ENCODE data around the gene TBC1D20.

TBC1D20 gene

GRCh38 chr20:437787-438486 is 24.4 kb downstream of the TBC1D20 start:
- DNase-seq, result no peak

DNA sequence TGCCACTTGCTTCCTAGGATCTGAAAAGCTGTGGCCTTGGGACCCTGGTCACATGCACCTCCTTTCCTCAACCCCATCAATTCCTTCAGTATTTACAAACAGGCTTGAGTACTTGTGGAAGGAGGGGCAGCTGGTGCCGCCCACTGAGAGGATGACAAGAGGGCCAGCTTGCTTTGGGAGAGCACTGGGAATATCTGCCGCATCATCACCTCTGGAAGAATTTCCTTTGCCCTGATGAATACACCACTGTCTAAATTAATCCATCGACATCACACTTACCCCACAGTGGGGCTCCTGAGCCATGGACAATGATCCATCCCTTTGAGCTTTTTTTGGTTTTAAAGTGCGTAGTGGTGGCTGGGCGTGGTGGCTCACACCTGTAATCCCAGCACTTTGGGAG is 25.9 kb downstream of the TBC1D20 start:
- DNase-seq, result no peak

- no peak for DNase-seq
Measured at GRCh38 chr20:435558-435957, 26.8 kb downstream of the TBC1D20 start.

DNA sequence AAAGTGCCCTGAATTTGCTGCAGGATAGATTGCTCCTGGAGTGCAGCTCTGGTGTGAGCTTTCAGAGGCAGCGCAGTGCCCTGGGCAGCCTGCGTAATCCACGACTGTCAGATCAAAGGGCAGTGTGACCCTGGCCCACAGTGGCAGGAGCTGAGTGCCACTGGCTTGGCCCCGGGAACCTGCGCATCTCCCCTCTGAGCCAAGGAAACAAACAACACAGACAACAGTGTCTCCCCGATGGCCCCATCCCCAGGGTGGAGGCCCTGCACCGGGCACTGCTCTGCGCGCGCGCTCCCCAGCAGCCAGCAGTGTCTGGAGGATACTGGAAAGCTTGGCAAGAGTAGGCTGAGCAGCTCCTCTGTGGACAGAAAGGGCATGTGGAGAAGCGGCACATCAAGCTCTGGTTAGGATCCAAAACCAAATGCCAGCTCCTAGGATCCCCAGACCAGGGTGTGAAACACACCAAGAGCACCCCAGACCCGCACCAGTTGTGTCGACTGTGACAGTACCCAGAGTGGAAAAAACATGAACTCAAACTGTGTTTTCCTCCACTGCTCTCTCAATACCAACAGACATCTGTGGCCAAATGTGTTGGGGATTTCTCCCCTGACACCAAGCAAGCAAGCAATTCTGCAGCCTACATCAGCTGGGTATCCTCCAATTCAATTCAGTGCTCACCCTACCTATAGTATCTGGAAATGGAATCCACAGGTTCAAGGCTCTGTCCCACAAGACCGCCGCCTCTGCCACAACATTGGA is 27.5 kb downstream of the TBC1D20 start:
- no peak for DNase-seq

DNA sequence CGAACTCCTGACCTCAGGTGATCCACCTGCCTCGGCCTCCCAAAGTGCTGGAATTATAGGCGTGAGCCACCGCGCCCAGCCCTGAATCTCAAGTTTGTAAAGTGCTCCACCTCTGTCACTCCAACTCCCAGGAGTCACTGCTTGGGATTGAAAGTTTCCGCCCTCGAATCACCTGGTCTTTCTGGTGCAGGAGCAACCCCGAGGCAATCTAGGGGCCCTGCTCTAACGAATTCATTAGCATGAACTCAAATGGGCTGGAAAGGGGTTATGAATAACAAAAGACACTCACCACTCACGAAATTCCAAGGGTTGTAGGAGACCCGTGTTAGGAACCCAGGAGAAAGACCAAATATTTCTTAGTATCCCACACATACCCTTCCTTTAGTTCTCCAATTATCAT is 28.1 kb downstream of the TBC1D20 start:
- DNase-seq, result no peak

DNA sequence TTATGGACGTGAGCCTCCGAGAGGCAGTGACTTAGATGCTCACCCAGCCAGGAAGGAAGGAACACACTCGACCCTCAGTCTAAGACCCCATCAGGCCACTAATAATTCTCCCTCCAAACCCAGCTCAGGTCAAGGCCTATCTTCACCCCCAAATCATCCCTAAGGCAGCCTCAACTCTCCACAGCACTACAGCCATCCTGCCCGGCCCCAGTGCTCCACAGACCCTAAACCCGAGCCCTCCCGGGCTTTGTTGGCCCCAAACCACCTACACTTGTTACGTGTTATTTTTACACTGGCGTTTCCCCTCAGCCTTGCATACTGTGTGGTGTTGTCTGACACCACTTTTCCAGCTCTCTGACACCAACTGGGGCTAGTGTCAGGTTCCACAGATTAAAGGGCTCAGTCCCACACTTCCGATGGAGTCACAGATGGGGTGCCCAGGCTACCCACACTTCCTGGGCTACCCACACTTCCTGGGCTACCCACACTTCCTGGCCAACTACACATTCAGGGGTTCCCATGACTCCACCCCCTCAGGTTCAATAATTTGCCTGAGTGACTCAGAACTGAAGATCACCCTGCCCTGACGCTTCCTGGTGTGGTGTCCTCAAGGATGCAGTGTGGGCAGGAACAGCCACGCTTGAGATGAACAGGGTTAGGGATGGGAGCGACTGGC is 28.9 kb downstream of the TBC1D20 start:
- DNase-seq, result no peak

GRCh38 chr20:432677-433299 is 29.5 kb downstream of the TBC1D20 start:
- no peak for DNase-seq

DNA sequence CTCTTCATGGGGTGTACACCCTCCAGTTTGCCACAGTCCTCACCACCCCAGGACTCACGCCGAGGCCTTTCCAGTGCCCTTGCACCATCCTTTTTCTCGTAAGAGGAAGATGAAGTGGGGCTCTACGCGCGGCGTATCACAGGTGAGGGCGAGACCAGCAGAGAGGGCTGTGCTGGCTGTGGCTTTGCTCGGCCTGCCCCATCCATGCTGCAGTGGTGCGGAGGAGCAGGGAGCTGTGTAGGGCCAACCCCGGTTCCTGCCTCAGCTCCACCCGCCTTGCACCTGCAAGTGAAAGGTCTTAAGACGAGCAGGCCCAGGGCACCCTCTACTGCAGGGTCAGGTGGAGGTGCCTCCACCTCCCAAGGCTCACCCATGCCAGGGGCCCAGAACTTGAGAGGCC is 30.1 kb downstream of the TBC1D20 start:
- no peak for DNase-seq

DNA sequence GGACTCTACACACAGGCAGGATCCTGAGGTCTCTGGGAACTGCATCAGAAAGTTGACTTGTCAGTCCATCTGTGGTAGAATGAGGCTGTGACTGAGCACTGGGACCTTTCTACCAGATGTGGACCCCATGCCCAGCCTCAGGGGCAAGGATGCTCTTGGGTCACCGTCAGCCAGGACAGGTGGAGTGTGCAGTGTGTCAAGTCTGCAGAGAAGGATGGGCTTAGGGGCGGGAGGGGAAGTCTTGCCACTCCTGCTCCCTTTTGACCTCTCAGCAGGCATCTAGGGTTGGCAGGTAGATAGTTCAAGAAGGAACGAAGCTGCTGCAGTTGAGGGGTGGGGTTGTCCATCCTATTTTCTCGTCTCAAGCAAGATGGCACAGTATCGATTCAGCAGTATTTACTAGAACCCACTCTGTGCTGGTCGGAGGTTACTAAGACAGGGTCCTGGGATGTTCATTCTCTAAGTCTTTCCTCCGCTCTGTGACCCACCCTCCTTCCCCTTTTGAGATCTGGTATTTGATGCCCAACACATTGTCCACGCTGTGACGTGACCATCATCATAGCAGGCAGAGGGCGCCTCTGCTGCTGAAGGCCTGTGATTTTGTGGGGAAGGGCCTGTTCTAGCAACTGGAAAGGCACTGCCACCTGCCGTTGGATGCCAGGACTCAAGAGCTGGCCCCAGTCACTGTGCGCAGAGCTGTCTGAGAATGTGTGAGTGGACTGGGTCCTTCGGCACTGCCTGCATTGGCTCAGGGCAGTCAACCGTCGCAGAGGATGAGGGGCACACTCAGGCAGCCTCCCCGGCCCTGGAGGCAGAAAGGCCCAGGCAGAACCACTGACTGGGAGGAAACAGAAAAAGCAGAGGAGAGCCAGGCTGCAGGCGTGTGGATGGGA is 31.1 kb downstream of the TBC1D20 start:
- DNase-seq, result peak; percentile 70

DNA sequence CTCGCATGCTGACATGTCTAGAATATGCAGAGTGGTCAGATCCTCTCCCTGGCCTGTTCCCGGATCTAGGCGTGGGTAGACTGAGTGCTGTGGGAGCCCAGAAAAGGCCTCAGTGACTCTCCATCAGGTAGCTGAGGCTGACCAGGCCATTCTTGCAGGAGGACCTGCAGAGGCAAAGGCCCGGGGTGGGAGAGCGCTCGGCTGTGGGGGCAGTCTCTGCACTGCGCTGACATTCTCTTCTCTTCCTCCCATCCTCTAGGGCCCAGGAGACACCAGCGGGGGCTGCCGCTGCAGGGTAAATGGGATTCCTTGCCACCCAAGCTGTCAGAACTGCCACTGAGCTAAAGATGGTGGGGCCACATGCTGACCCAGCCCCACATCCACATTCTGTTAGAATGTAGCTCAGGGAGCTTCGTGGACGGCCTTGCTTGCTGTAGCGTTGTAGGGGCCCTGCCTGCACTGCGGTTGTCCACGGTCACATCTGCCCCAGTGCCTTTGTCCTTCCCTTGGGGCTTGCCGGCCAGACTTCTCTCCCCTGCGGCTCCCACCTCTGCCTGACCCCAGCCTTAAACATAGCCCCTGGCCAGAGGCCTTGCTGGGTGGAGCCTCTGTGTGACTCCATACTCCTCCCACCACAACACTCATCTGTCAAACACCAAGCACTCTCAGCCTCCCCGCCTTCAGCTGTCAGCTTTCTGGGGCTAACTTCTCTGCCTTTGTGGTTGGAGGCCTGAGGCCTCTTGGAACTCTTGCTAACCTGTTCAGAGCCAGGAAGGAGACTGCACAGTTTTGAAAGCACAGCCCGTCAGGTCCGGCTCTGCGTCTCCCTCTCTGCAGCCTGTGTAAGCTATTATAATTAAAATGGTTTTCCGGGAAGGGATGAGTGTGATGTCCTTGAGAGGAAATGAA is 32.0 kb downstream of the TBC1D20 start:
- DNase-seq, result no peak

GRCh38 chr20:428658-429200 is 33.6 kb downstream of the TBC1D20 start:
- no peak for DNase-seq

GRCh38 chr20:427849-428657 is 34.3 kb downstream of the TBC1D20 start:
- DNase-seq, result no peak

DNA sequence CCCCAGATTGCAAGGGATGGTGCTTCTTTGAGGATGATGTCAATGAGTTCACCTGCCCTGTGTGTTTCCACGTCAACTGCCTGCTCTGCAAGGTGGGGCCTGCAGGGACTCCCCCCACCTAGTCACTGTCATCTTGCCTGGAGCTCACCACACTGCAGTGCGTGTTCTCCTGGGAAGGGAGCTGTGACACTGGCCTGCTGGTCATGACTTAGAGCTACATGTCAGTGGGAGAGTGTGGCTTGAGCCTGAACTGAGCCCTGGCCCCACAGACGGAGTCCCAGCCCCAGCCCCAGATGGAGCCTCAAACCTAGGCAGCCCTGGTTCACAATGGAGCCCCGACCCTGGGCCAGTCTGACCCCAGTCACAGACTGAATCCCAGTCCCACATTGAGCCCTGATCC is 34.9 kb downstream of the TBC1D20 start:
- no peak for DNase-seq

DNA sequence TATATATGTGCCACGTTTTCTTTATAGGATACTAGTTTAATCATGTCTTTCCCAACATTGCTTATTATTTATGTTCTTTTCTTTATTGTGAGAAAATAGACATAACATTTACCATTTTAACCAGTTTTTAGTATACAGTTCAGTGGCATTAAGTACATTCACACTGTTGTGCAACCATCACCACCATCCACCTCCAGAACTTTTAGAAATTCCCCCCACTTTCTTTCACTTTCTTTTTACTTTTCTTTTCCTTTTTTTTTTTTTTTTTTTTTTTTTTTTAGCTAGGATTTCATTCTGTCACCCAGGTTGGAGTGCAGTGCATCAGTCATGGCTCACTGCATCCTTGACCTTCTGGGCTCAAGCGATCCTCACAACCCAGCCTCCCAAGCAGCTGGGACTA is 35.8 kb downstream of the TBC1D20 start:
- DNase-seq, result no peak

DNA sequence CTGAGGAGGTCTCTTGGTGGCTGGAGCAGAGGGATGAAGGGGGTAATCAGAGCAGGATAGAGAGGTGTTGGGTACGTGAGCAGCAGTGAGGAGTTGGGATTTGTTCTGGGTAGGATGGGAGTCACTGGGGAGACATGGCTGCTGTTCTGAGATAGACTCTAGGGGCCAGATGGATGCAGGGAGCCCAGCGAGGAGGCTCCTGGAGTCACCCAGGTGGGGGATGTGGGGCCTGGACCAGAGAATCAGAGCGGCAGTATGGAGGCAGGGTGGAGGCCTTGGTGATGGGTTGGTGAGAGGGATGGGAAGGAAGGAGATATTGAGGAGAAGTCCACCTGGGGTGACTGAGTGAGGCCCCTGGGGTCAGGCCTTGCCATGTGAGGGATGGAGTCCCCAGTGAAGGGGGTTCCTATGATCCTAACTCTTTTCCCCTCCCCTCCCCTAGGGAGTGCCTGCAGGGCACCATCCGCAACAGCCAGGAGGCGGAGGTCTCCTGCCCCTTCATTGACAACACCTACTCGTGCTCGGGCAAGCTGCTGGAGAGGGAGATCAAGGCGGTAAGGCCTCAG is 40.6 kb downstream of the TBC1D20 start:
- no peak for DNase-seq

DNA sequence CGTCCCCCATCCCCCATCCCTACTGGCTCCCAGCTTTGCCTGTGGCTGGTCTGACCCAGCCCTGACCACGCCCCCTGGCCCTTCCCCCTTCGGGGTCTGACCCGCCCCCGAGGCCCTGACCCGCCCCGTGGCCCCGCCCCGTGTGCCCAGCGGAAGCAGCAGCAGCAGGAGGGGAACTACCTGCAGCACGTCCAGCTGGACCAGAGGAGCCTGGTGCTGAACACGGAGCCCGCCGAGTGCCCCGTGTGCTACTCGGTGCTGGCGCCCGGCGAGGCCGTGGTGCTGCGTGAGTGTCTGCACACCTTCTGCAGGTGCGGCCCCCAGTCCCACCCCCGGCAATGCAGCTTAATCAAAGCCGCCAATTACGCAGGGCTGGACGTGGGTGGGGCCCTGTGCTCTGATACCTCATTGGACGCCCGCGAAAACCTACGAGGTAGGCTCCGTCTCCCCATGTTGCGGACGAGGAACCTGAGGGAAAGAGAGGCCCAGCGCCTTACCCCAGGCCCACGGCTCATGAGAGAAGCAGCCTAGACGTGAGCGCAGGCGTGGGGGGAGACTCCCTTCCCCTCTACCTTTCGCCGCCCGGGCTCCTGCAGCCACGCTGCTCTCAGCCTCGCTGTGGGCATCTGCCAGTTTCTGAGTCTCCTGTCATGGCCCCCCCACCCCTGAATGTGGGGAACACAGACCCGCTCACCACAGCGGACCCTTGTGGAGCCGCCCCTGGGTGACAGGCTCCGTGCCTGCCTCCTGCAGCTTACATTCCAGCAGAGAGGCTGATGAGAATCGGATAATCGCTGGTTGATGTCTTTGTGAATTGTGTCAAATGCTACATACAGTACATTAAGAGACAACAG is 41.4 kb downstream of the TBC1D20 start:
- no peak for DNase-seq

GRCh38 chr20:420166-420620 is 42.1 kb downstream of the TBC1D20 start:
- DNase-seq, result no peak

DNA sequence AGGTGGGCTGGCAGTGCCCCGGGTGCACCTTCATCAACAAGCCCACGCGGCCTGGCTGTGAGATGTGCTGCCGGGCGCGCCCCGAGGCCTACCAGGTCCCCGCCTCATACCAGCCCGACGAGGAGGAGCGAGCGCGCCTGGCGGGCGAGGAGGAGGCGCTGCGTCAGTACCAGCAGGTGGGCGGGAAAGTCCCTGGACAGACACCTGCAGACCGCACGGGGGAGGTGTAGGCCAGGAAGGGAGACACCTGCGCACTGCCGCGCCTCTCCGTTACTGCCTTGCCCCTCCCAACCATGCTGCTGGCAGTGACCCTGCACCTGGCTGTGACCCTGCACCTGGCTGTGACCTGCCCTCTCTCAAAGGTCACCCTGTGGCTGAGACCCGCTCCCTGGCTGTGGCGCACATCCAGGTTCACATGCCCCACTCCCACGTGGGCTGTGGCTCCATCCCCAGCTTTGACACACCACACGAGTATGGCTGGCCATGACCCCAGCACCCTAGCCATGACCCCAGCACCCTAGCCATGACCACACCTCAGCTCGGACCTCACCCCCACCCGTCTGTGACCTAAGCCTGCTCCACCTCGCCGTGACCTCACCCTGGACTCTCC is 42.7 kb downstream of the TBC1D20 start:
- no peak for DNase-seq

Measured in fibroblast of upper back skin (primary cell).